Measurements from ENCODE around the gene SLC44A1.
"Not testable (repeated sequence)": the region's sequence is repeated elsewhere in the genome, so short reads cannot be mapped to it uniquely, and the experiment has no call there.

SLC44A1 gene

DNA sequence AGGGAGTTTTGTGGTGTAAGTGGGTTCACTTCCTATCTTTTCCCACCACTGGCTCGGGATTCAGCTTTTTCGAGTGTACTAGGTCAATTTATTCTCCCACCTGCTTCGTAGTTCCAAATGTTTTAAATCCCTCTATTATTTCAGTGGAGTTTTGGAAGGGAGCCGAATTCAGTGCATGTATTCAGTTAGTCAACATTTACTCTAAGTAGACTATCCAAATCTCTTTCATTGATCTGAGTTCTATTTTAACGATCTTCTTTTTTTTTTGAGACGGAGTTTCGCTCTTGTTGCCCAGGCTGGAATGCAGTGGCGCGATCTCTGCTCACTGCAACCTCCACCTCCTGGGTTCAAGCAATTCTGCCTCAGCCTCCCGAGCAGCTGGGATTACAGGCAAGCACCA is 23.8 kb downstream of the SLC44A1 start:
- not testable (repeated sequence) for DNase-seq (ENCODE audit: insufficient read length, low spot score); FAIRE-seq

DNA sequence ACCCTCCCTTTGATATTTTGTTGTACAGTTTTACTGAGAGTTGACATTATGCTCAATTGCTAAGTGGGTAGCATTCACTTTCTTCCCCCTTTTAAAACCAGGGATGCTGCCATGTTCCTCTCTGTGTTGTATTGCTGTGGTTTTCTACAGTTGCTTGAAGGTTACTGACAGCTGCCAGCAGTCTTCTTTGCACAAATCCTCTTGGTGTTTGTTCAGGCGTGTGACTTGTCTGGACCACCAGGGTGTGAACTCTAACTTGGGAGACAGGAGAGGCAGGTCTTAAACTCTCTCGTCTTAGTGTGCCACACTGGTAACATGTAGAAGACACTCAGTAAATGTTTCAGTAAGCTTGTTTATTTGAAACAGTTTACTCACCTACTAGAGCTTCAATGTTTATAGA is 25.1 kb downstream of the SLC44A1 start:
- FAIRE-seq = peak; percentile 57
- DNase-seq (ENCODE audit: insufficient read length, low spot score) = no peak

GRCh38 chr9:105270711-105271110 is 26.3 kb downstream of the SLC44A1 start:
- no peak for FAIRE-seq
- no peak for DNase-seq (ENCODE audit: insufficient read length, low spot score)

DNA sequence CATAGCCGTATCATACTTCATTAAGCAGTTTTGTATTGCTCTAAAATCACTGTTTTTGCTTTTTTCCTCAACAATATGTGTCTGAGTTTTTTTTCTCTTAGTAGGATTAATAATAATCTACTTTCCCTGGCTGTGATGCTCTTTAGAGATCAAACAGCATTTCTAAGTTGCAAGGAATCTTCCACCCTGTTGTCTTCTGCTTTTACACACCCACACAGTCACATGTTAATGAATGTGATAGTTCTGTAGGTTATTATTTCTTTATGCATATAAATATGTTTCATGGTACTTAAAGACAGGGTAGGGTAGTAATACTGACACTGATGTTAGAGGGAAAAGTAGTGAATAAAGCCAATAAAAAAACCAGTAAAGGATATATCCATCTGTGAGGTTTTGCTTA is 29.3 kb downstream of the SLC44A1 start:
- no peak for FAIRE-seq

GRCh38 chr9:105275111-105275510 is 30.7 kb downstream of the SLC44A1 start:
- FAIRE-seq (no peak), DNase-seq (ENCODE audit: insufficient read length, low spot score) (no peak)

More for the DNA sequence above, 29.3 kb downstream of the SLC44A1 start:
- DNase-seq (ENCODE audit: insufficient read length, low spot score) = no peak

- FAIRE-seq = no peak
- DNase-seq (ENCODE audit: insufficient read length, low spot score) = no peak
These were observed 31.5 kb downstream of the SLC44A1 start for GRCh38 chr9:105275938-105276337.

DNA sequence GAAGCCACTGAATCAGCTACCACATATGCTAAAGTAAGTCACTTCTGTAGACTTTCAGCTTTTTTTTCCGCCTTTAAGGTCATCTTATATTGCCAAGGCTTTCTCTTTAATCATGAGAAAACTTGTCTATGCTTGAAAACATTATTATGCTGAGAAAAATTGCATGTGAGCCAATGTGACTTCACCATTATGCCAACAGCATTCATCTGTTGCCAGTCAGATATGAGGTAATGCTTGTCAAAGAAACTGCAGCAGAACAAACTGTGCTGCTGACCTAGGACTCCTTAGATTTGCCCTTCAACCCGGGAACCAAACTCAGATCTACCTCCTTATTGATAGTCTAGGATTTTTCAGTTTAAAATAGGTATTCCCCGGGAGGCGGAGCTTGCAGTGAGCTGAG is 34.3 kb downstream of the SLC44A1 start:
- no peak for FAIRE-seq

GRCh38 chr9:105280691-105281090 is 36.2 kb downstream of the SLC44A1 start:
- no peak for DNase-seq (ENCODE audit: insufficient read length, low spot score)
- FAIRE-seq = no peak

More for the DNA sequence above, 34.3 kb downstream of the SLC44A1 start:
- no peak for DNase-seq (ENCODE audit: insufficient read length, low spot score)

DNA sequence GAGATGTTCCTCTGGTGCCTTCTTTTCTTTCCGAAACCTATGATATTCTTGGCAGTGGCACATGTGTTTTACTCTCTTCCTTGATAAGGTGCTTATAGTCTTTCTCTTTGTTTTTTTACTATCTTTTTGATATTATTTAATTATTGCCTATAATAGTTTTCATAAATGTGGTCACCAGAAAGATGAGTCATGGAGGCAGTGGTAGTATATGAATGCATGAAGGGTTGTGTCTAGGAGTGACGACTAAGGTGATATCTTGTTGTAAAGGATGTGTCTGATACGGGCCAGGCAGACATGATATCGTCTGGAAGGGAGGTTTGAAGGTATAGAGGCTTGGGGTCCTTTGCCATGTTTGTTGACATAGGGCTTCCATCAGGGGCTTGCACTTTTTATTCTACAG is 36.8 kb downstream of the SLC44A1 start:
- FAIRE-seq (no peak), DNase-seq (ENCODE audit: insufficient read length, low spot score) (no peak)

DNA sequence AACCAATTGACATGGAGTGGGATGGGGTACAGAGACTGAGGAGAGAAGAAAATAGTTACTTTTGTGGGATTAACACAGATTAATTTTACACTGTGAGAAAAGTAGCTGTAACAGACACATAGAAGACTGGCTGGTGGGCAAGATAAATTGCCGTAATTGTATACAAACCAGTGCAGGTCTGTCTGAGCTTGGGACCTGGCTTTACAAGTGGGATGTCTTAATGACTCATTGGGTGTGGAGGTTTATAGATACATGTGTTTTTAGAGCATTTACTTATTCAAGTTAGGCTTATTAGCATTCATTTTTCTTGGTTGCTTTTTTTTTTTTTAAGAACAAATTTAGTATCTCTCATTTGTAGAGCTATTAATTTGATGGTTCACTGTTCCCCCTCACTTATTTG is 37.5 kb downstream of the SLC44A1 start:
- DNase-seq (ENCODE audit: insufficient read length, low spot score) = no peak

DNA sequence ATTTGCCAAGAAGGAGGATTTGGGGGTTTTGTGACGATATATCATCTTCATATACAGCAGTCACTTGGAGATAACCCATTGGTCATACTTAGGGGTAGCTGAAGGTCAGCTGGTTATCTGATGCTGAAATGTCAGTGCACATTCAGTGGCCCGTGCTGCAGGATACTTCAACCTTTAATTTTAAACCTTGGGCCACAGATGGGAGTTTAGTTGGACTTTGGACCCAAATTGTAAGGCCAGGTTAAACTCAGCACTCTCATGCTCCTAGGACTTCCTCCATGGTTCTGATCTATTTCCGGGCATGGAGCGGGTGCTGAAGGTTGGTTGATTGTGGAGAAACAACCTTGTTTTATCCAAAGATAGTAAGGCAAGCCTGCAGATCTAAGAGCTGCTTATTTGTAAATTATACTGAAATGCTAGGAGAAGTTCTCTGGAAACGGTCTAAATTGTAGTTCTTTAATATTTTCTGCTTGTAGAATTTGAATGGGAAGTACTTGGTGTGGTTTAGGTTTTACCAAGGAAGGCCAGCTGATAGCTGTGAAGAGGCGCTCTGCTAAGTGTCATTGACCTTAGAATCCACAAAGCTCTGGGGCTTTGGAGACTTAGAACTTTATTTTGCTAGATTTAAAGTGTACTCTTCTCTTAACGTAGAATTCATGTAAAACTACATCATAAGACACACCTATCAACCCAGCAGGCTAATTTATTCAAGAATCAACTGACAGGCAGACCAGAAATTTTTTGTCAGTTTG is 38.6 kb downstream of the SLC44A1 start:
- DNase-seq (ENCODE audit: insufficient read length, low spot score) (no peak), FAIRE-seq (no peak)

More for the DNA sequence above, 37.5 kb downstream of the SLC44A1 start:
- FAIRE-seq = no peak

DNA sequence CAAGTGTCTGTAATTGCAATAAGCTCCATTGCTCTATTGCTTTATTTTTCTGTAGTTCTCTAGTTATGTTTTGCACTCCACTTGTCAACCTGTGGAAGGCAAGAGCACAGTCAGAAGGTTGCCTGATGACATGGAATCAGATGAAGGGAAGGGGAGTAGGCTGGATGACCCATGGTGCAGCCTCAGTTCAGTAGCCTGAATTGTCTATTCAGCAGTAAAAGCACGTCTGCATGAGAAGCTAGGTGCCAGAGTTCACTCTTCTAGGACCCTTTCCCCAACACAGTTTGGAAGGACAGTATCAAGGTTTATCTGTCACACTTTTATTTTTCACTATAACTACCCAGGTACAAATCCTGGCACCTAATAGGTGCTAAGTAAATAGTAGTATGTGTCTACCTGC is 39.3 kb downstream of the SLC44A1 start:
- DNase-seq (ENCODE audit: insufficient read length, low spot score) = no peak
- no peak for FAIRE-seq

DNA sequence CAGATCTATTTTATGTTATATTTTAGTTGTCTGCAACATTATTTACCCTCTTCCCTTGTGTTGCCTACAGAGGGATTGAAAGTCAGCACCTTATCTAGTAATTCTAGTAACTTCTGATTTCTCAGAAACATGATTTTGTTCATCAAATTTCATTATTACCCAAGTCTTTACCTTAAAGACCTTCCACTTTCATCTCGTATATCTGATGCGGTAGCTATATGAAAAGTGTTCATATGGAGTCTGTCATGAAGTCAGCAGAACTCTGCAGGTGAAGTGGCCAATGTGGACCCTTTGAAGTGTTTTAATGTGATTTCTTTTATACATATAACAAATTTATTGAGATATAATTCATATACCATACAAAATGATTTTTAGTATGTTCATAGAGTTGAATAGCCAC is 40.0 kb downstream of the SLC44A1 start:
- FAIRE-seq = no peak

GRCh38 chr9:105286098-105286497 is 41.6 kb downstream of the SLC44A1 start:
- no peak for FAIRE-seq
- DNase-seq (ENCODE audit: insufficient read length, low spot score) = no peak

More for the DNA sequence above, 40.0 kb downstream of the SLC44A1 start:
- no peak for DNase-seq (ENCODE audit: insufficient read length, low spot score)

GRCh38 chr9:105289305-105289704 is 44.9 kb downstream of the SLC44A1 start:
- DNase-seq (ENCODE audit: insufficient read length, low spot score) (no peak), FAIRE-seq (no peak)

DNA sequence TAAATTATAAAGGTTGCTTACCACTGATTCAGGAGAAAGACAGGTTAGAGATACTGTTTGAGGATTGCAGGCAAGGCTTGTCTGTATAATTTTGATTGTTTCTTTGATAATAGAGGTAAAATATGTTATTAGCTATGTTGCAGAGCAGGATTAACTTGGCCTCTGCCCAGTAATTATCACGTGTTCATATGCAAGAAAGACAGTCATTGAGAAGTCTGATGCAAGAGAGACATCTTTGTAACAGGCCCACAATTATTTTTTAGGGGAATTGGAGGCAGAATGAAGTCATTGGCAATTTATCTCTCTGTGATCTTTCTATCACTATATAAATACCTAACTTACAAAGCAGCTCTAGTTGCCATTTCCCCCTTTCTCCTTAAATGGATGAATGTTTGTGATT is 46.0 kb downstream of the SLC44A1 start:
- no peak for DNase-seq (ENCODE audit: insufficient read length, low spot score)
- no peak for FAIRE-seq

GRCh38 chr9:105290954-105291353 is 46.5 kb downstream of the SLC44A1 start:
- FAIRE-seq = no peak
- DNase-seq (ENCODE audit: insufficient read length, low spot score) = no peak

DNA sequence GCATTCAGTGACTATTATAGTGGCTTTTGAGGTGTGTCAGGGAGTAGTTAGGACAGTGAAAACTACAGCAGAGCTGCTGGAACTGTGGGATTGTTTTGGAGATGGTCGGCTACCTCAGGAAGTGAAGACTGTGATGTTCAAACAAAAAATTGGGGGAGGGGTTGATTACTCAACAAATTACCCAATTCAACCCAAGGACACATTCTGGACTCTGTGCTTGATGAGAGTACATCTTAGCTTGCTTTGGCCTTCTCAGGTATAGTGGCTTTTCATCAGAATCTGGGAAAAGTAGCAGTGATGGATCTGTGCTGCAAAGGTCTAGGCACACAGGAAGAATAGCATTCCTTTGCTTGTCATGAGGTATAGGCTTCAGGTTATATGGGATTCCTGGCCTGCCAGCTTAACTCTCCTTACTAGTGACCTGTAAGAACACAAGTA is 47.0 kb downstream of the SLC44A1 start:
- FAIRE-seq = no peak
- DNase-seq (ENCODE audit: insufficient read length, low spot score) = no peak

GRCh38 chr9:105291938-105292337 is 47.5 kb downstream of the SLC44A1 start:
- no peak for FAIRE-seq

DNA sequence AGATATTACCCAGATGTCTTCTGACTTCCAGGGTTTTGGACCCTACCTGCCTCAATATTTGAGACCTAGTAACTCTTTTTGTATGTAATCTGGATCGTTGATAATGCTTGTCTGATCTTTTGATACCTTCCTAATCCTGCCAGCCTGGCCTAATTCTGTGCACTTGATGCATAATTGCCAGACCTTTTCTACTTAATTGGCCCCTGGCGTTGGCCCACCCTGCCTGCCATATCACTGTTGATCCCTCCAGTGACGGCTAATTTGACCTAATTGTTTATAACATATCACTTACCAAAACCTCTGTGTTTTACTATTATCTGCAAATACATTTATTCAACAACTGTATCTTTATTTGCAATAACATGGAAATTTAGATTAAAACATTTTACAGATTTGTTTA is 49.0 kb downstream of the SLC44A1 start:
- no peak for FAIRE-seq
- no peak for DNase-seq (ENCODE audit: insufficient read length, low spot score)

More at GRCh38 chr9:105291938-105292337, 47.5 kb downstream of the SLC44A1 start:
- no peak for DNase-seq (ENCODE audit: insufficient read length, low spot score)

DNA sequence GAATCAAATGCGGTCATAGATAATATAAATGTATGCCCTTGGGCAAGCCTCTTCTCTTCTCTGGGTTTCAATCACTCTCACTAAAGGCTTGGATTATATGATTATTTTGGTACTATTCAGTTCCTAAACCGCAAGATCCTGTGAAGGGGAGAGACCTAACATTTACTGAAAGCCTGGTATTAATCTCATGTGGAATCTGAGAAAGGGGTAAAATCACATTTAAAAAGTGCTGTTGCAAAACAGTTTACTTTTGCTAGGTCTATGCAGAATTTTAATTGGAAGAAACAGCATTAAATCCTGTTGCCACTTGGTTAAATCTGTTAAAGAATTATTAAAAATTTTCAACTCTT is 50.7 kb downstream of the SLC44A1 start:
- FAIRE-seq (no peak), DNase-seq (ENCODE audit: insufficient read length, low spot score) (no peak)

- no peak for FAIRE-seq
- no peak for DNase-seq (ENCODE audit: insufficient read length, low spot score)
These were observed 51.5 kb downstream of the SLC44A1 start for GRCh38 chr9:105295986-105296385.

DNA sequence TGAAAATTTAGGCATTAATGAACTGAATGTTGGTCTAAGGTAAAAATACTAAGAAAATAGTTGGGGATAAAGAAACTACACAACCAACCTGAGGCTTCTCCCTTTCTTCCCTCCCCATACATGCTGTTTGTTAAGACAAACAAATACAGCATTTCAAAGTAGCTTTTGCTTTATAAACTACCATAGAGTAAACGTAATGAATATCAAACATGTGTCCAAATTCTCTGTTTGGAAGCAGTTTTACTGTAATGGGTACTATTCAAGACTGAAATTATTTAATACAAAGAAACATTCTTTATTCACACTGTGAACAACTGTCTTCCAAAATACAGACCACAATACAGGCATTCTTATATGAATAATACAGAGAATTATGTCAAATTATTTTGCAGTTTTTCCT is 52.0 kb downstream of the SLC44A1 start:
- no peak for FAIRE-seq

More for the DNA sequence above, 52.0 kb downstream of the SLC44A1 start:
- no peak for DNase-seq (ENCODE audit: insufficient read length, low spot score)

Measured in GM19239 (cell line).